OCI-LY1 (cell line): ENCODE measurements around the gene TECTA.

Experiments
- CTCF ChIP-seq: fragments of 200-600 bp; sonication (generic), shearing (Covaris generic); IDR thresholded peaks from 2 replicates; pipeline ENCODE4 v1.5.1; 2017; ENCODE audit warnings: mild to moderate bottlenecking, antibody characterized with exemption, low read length, moderate library complexity, mixed read lengths
- EZH2 ChIP-seq: fragments of 200-600 bp; sonication (generic), shearing (Covaris generic); IDR thresholded peaks from 2 replicates; pipeline ENCODE4 v1.8.0; 2017; ENCODE audit warnings: borderline replicate concordance, mixed run types, mild to moderate bottlenecking, antibody characterized with exemption, low read length, moderate library complexity, mixed read lengths

- TF ChIP-seq CTCF = no peak
- TF ChIP-seq EZH2 = no peak
Measured at GRCh38 chr11:121141066-121141465, 40.0 kb downstream of the TECTA start.
